GM23338 (cell line): ENCODE measurements around the gene ARHGEF17. TPM values are rescaled to one million over a fixed set of nuclear protein-coding genes. Genes with fewer than 3 reads are reported as not detected.

ENCODE experiments used
- ATAC-seq: fragments of 200-7000 bp; cut with Tn5 transposase; 3 replicates; pipeline ENCODE4 v1.9.1; 2020
- DNase-seq: peaks from one replicate; pipeline ENCODE4 v3.0.0-alpha.2; 2015; ENCODE audit warnings: low spot score
- H2AFZ ChIP-seq: fragments of 200-600 bp; sonication (generic); 2 replicates; pipeline ENCODE4 v1.8.0; 2016; ENCODE audit warnings: antibody characterized with exemption, mild to moderate bottlenecking, moderate library complexity
- H3F3A ChIP-seq: fragments of 200-600 bp; sonication (generic); replicated peaks from 2 replicates; pipeline ENCODE4 v1.8.0; 2017; ENCODE audit warnings: antibody characterized with exemption, mixed run types, low read depth
- H3K27ac ChIP-seq: fragments of 200-600 bp; sonication (generic); 2 replicates; pipeline ENCODE4 v1.6.1; 2016; ENCODE audit warnings: low read depth
- H3K27me3 ChIP-seq: fragments of 200-600 bp; sonication (generic); 2 replicates; pipeline ENCODE4 v1.8.0; 2016; ENCODE audit warnings: mild to moderate bottlenecking, mixed run types, moderate library complexity; ENCODE audit not compliant: insufficient read depth
- H3K36me3 ChIP-seq: fragments of 200-600 bp; sonication (generic); 2 replicates; pipeline ENCODE4 v1.8.0; 2016; ENCODE audit warnings: mild to moderate bottlenecking; ENCODE audit not compliant: insufficient read depth
- H3K4me1 ChIP-seq: fragments of 200-600 bp; sonication (generic); 2 replicates; pipeline ENCODE4 v1.8.0; 2016; ENCODE audit warnings: mild to moderate bottlenecking, moderate library complexity; ENCODE audit not compliant: insufficient read depth
- H3K4me2 ChIP-seq: fragments of 200-600 bp; sonication (generic); 2 replicates; pipeline ENCODE4 v1.7.1; 2017; ENCODE audit warnings: mixed run types
- H3K4me3 ChIP-seq: fragments of 200-600 bp; sonication (generic); 2 replicates; pipeline ENCODE4 v1.6.1; 2016; ENCODE audit warnings: mixed run types
- H3K79me2 ChIP-seq: fragments of 200-600 bp; sonication (generic); replicated peaks from 2 replicates; pipeline ENCODE4 v1.8.0; 2017; ENCODE audit warnings: mild to moderate bottlenecking; ENCODE audit not compliant: insufficient read depth
- H3K9me2 ChIP-seq: fragments of 200-600 bp; sonication (generic); 2 replicates; pipeline ENCODE4 v1.8.0; 2017; ENCODE audit not compliant: insufficient read depth
- H4K20me1 ChIP-seq: fragments of 200-600 bp; sonication (generic); replicated peaks from 2 replicates; pipeline ENCODE4 v1.8.0; 2017; ENCODE audit warnings: mild to moderate bottlenecking; ENCODE audit not compliant: insufficient read depth
- H3K27ac Mint-ChIP-seq: 2 replicates; pipeline ENCODE4 v1.8.0; 2020; ENCODE audit warnings: inconsistent platforms, mild to moderate bottlenecking, moderate library complexity, mixed read lengths
- H3K27me3 Mint-ChIP-seq: 3 replicates; pipeline ENCODE4 v1.8.0; 2022; ENCODE audit warnings: low read depth, mild to moderate bottlenecking, moderate library complexity, mixed read lengths, inconsistent platforms; ENCODE audit not compliant: insufficient read depth, poor library complexity
- H3K36me3 Mint-ChIP-seq: 3 replicates; pipeline ENCODE4 v1.8.0; 2021; ENCODE audit warnings: low read depth, mild to moderate bottlenecking, inconsistent platforms, moderate library complexity, mixed read lengths
- H3K4me1 Mint-ChIP-seq: 3 replicates; pipeline ENCODE4 v1.8.0; 2020; ENCODE audit warnings: mild to moderate bottlenecking, inconsistent platforms, mixed read lengths
- H3K4me3 Mint-ChIP-seq: 3 replicates; pipeline ENCODE4 v1.8.0; 2021; ENCODE audit warnings: moderate library complexity, mild to moderate bottlenecking, inconsistent platforms, mixed read lengths
- H3K9me3 Mint-ChIP-seq: 3 replicates; pipeline ENCODE4 v1.8.0; 2020; ENCODE audit warnings: moderate library complexity, mild to moderate bottlenecking, inconsistent platforms, mixed read lengths
- CREB1 ChIP-seq: fragments of 250-450 bp; sonication (Bioruptor Pico); IDR thresholded peaks from 2 replicates; pipeline ENCODE4 v1.5.0; 2020; ENCODE audit warnings: low read depth, mild to moderate bottlenecking, moderate library complexity
- STAT1 ChIP-seq: IDR thresholded peaks from one replicate; pipeline ENCODE4 v1.6.1; 2016; ENCODE audit warnings: antibody characterized with exemption; ENCODE audit not compliant: unreplicated experiment
- ZNF114 ChIP-seq: fragments of 250-450 bp; sonication (Bioruptor Pico); IDR thresholded peaks from 2 replicates; pipeline ENCODE4 v1.5.0; 2020; ENCODE audit warnings: mild to moderate bottlenecking, moderate library complexity
- ZNF462 ChIP-seq: fragments of 250-450 bp; sonication (Bioruptor Pico); IDR thresholded peaks from 2 replicates; pipeline ENCODE4 v1.5.0; 2020; ENCODE audit warnings: mild to moderate bottlenecking, moderate library complexity
- polyA plus RNA-seq: library from polyadenylated mRNA; unstranded; fragments of >200 nt; fragmentation: Nextera tagmentation; extraction: Ambion mirVana; gene quantifications from 2 replicates; pipeline ENCODE4 v1.2.1, GENCODE V29; 2016
- total RNA-seq: library from RNA; depleted of rRNA; stranded (reverse); fragments of >200 nt; shearing (Covaris generic); gene quantifications from 2 replicates; pipeline ENCODE4 v1.2.3, GENCODE V29; 2014

ARHGEF17 gene
- total and polyA plus RNA-seq, 2 experiments from 2014 or later, result 2.9 to 15.0 TPM

- TF ChIP-seq ZNF462 (CRISPR knock-in tag), result no peak
- TF ChIP-seq STAT1, result no peak
Measured at GRCh38 chr11:73389134-73389525, 81.1 kb downstream of the ARHGEF17 start (continued).

- H3K36me3 ChIP-seq, result no peaks in the 10 kb centered on the region
- H2AFZ ChIP-seq, result no peak overlapping the region
- Mint-ChIP-seq H3K4me1 (peaks cover 17% of the 10 kb centered on the region), H3K27ac (no peak overlapping the region), H3K4me3 (no peak overlapping the region), H3K36me3 (no peaks in the 10 kb centered on the region; the same call in 2 of the 3 replicates), H3K9me3 (no peaks in the 10 kb centered on the region), H3K27me3 (peaks cover 11% of the 10 kb centered on the region)
- H3F3A ChIP-seq, result no peaks in the 10 kb centered on the region
- peaks cover 5% of the 10 kb centered on the region; the same call in 1 of the 2 replicates for H3K79me2 ChIP-seq
- TF ChIP-seq ZNF114 (CRISPR knock-in tag), result no peak
- no peak for TF ChIP-seq CREB1 (CRISPR knock-in tag)
- no peak overlapping the region for H3K27ac ChIP-seq
- no peaks in the 10 kb centered on the region; the same call in none of the 2 replicates for H4K20me1 ChIP-seq
- no peak for ATAC-seq
- no peaks in the 10 kb centered on the region for H3K4me1 ChIP-seq
- H3K27me3 ChIP-seq, result no peaks in the 10 kb centered on the region
- no peak overlapping the region for H3K4me2 ChIP-seq
- H3K9me2 ChIP-seq, result no peaks in the 10 kb centered on the region
- no peak for DNase-seq
- H3K4me3 ChIP-seq, result no peak overlapping the region
Measured at GRCh38 chr11:73389916-73390315, 81.8 kb downstream of the ARHGEF17 start.
